Astrocyte (in vitro differentiated cells and primary cell): ENCODE data around the gene GRIK5.

ENCODE experiments used
- CTCF ChIP-seq: IDR thresholded peaks from 2 replicates; pipeline ENCODE4 v1.5.1; 2011; ENCODE audit warnings: low read depth, mild to moderate bottlenecking, inconsistent platforms, low read length, moderate library complexity; ENCODE audit not compliant: insufficient read depth
- EZH2 ChIP-seq: IDR thresholded peaks from 2 replicates; pipeline ENCODE4 v1.6.1; 2012; ENCODE audit warnings: mild to moderate bottlenecking, low read length, inconsistent platforms; ENCODE audit not compliant: insufficient read depth

- TF ChIP-seq CTCF (no peak), EZH2 (no peak)
Observed at GRCh38 chr19:41991025-41991424, 79.0 kb downstream of the GRIK5 start.
